ENCODE data around the gene MTRR.

DNA sequence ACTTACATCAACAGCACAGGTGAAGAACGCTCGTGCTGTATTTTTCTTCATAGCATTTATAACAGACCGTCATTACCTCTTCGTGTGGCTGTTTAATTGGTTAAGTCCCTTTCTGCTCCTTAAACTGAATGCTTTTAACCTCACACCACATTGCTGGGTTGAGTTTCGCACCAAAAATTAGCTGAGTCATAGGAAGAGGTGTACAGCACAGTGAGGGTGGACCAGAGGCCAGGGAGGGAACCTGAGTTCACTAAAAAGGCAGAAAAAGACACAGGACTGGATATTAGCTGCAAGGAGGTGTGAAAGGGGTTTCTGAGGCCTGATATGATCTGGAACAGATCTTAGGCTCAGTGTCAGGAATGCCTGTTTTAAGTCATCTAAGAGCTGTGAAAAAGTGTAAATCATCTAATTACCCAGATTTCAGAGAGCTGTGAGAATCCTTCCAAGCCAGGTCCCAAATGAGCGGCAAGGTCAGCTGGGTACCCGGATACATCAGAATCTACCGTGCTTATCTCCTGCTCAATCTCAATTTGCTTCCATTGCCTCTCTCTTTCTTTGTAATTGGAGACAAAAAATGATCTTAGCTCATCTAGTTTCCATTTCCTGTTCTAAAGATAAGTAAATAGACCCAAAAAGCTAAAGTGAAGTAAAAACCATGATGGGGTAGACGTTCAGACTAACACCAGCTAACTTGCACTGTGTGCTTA, 10.9 kb upstream of the MTRR start:
- TF ChIP-seq POLR2AphosphoS5 (IDR thresholded peaks at IDR 0.05; ENCODE audit: low read depth), result no peak
- TF ChIP-seq, protein P1, sequence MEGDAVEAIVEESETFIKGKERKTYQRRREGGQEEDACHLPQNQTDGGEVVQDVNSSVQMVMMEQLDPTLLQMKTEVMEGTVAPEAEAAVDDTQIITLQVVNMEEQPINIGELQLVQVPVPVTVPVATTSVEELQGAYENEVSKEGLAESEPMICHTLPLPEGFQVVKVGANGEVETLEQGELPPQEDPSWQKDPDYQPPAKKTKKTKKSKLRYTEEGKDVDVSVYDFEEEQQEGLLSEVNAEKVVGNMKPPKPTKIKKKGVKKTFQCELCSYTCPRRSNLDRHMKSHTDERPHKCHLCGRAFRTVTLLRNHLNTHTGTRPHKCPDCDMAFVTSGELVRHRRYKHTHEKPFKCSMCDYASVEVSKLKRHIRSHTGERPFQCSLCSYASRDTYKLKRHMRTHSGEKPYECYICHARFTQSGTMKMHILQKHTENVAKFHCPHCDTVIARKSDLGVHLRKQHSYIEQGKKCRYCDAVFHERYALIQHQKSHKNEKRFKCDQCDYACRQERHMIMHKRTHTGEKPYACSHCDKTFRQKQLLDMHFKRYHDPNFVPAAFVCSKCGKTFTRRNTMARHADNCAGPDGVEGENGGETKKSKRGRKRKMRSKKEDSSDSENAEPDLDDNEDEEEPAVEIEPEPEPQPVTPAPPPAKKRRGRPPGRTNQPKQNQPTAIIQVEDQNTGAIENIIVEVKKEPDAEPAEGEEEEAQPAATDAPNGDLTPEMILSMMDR (IDR thresholded peaks at IDR 0.05; ENCODE audit: insufficient read depth, low read length), result no peak
- TF ChIP-seq, protein P2, sequence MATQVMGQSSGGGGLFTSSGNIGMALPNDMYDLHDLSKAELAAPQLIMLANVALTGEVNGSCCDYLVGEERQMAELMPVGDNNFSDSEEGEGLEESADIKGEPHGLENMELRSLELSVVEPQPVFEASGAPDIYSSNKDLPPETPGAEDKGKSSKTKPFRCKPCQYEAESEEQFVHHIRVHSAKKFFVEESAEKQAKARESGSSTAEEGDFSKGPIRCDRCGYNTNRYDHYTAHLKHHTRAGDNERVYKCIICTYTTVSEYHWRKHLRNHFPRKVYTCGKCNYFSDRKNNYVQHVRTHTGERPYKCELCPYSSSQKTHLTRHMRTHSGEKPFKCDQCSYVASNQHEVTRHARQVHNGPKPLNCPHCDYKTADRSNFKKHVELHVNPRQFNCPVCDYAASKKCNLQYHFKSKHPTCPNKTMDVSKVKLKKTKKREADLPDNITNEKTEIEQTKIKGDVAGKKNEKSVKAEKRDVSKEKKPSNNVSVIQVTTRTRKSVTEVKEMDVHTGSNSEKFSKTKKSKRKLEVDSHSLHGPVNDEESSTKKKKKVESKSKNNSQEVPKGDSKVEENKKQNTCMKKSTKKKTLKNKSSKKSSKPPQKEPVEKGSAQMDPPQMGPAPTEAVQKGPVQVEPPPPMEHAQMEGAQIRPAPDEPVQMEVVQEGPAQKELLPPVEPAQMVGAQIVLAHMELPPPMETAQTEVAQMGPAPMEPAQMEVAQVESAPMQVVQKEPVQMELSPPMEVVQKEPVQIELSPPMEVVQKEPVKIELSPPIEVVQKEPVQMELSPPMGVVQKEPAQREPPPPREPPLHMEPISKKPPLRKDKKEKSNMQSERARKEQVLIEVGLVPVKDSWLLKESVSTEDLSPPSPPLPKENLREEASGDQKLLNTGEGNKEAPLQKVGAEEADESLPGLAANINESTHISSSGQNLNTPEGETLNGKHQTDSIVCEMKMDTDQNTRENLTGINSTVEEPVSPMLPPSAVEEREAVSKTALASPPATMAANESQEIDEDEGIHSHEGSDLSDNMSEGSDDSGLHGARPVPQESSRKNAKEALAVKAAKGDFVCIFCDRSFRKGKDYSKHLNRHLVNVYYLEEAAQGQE (IDR thresholded peaks at IDR 0.05; ENCODE audit: insufficient replicate concordance, low read depth), result no peak
